ENCODE data around the gene KCNQ1.

KCNQ1 gene

GRCh38 chr11:2853401-2853800, 408.6 kb downstream of the KCNQ1 start:
- DNase-seq = no peak

GRCh38 chr11:2853997-2854560, 409.3 kb downstream of the KCNQ1 start:
- DNase-seq = no peak

- no peak for DNase-seq
Measured at GRCh38 chr11:2855162-2855561, 410.4 kb downstream of the KCNQ1 start.

- no peak for DNase-seq
Measured at GRCh38 chr11:2857276-2857675, 412.5 kb downstream of the KCNQ1 start.

- no peak for DNase-seq
Measured at GRCh38 chr11:2857918-2858317, 413.1 kb downstream of the KCNQ1 start.

- DNase-seq = no peak
Measured at GRCh38 chr11:2858995-2859698, 414.3 kb downstream of the KCNQ1 start.

- no peak for DNase-seq
Measured at GRCh38 chr11:2859699-2860037, 414.9 kb downstream of the KCNQ1 start.

- DNase-seq = peak; percentile 37
Measured at GRCh38 chr11:2860636-2861035, 415.8 kb downstream of the KCNQ1 start.

GRCh38 chr11:2862395-2863275, 417.8 kb downstream of the KCNQ1 start:
- DNase-seq = no peak

GRCh38 chr11:2863276-2863618, 418.4 kb downstream of the KCNQ1 start:
- DNase-seq = no peak

GRCh38 chr11:2864901-2865300, 420.1 kb downstream of the KCNQ1 start:
- DNase-seq = no peak

GRCh38 chr11:2865922-2866577, 421.2 kb downstream of the KCNQ1 start:
- no peak for DNase-seq

- DNase-seq = no peak
Measured at GRCh38 chr11:2867142-2867541, 422.3 kb downstream of the KCNQ1 start.

GRCh38 chr11:2867722-2868505, 423.1 kb downstream of the KCNQ1 start:
- no peak for DNase-seq

GRCh38 chr11:2868506-2869133, 423.8 kb downstream of the KCNQ1 start:
- DNase-seq = no peak

GRCh38 chr11:2869134-2869526, 424.3 kb downstream of the KCNQ1 start:
- DNase-seq = no peak

- DNase-seq = no peak
Measured at GRCh38 chr11:2869561-2870427, 425.0 kb downstream of the KCNQ1 start.

- no peak for DNase-seq
Measured at GRCh38 chr11:2870460-2870859, 425.7 kb downstream of the KCNQ1 start.

GRCh38 chr11:2870969-2871680, 426.3 kb downstream of the KCNQ1 start:
- no peak for DNase-seq

GRCh38 chr11:2874963-2875362, 430.2 kb downstream of the KCNQ1 start:
- no peak for DNase-seq

- no peak for DNase-seq
Measured at GRCh38 chr11:2877474-2877873, 432.7 kb downstream of the KCNQ1 start.

Data from stimulated activated CD4-positive, alpha-beta T cell treated with anti-CD3 and anti-CD28 coated beads, Interleukin-1b, Interleukin-23, amount 100 ng/mL, for 48 hours (primary cell).